SK-N-SH treated with all-trans-retinoic acid at 6 μM for 48 hours (cell line): ENCODE measurements around the gene TUBB6.
A peak's percentile ranks its signal among the peaks of the same experiment; 100 is the strongest.

Source experiments
- ATAC-seq: fragments of 200-7000 bp; cut with Tn5 transposase; 3 replicates; pipeline ENCODE4 v1.9.1; 2020; ENCODE audit warnings: mild to moderate bottlenecking, moderate library complexity
- ARNTL ChIP-seq: fragments of 450-650 bp; formaldehyde crosslinking; IDR thresholded peaks from 2 replicates; pipeline ENCODE4 v1.5.0; 2020; ENCODE audit warnings: low read depth, mild to moderate bottlenecking, moderate library complexity, borderline replicate concordance
- BACH2 ChIP-seq: fragments of 250-450 bp; sonication (Bioruptor Pico); IDR thresholded peaks from 2 replicates; pipeline ENCODE4 v1.9.0; 2021; ENCODE audit warnings: mild to moderate bottlenecking, borderline replicate concordance
- CREB5 ChIP-seq: fragments of 250-450 bp; sonication (Bioruptor Pico); IDR thresholded peaks from 2 replicates; pipeline ENCODE4 v1.5.1; 2020; ENCODE audit warnings: low read depth, mild to moderate bottlenecking, moderate library complexity
- CSDC2 ChIP-seq: fragments of 250-450 bp; sonication (Bioruptor Pico); IDR thresholded peaks from 2 replicates; pipeline ENCODE4 v1.5.0; 2020; ENCODE audit warnings: mild to moderate bottlenecking, moderate library complexity
- CSRNP3 ChIP-seq: fragments of 250-450 bp; sonication (Bioruptor Pico); IDR thresholded peaks from 2 replicates; pipeline ENCODE4 v1.5.1; 2021; ENCODE audit warnings: mild to moderate bottlenecking, moderate library complexity
- ESRRG ChIP-seq: fragments of 250-450 bp; sonication (Bioruptor Pico); IDR thresholded peaks from 2 replicates; pipeline ENCODE4 v1.6.1; 2021; ENCODE audit warnings: mild to moderate bottlenecking
- GLIS3 ChIP-seq: fragments of 250-450 bp; sonication (Bioruptor Pico); IDR thresholded peaks from 2 replicates; pipeline ENCODE4 v1.5.0; 2020; ENCODE audit warnings: mild to moderate bottlenecking, moderate library complexity
- POU6F1 ChIP-seq: fragments of 250-450 bp; sonication (Bioruptor Pico); IDR thresholded peaks from 2 replicates; pipeline ENCODE4 v1.8.0; 2021; ENCODE audit warnings: low read depth, mild to moderate bottlenecking, moderate library complexity, borderline replicate concordance
- RARB ChIP-seq: fragments of 250-450 bp; sonication (Bioruptor Pico); IDR thresholded peaks from 2 replicates; pipeline ENCODE4 v1.8.0; 2021; ENCODE audit warnings: mild to moderate bottlenecking, moderate library complexity
- SNAI2 ChIP-seq: fragments of 250-450 bp; sonication (Bioruptor Pico); IDR thresholded peaks from 2 replicates; pipeline ENCODE4 v1.5.0; 2020; ENCODE audit warnings: mild to moderate bottlenecking, moderate library complexity
- TCF4 ChIP-seq: fragments of 250-450 bp; sonication (Bioruptor Pico); IDR thresholded peaks from 2 replicates; pipeline ENCODE4 v1.8.0; 2021; ENCODE audit warnings: mild to moderate bottlenecking, moderate library complexity, borderline replicate concordance
- TOX ChIP-seq: fragments of 250-450 bp; sonication (Bioruptor Pico); IDR thresholded peaks from 2 replicates; pipeline ENCODE4 v1.8.0; 2021; ENCODE audit warnings: mild to moderate bottlenecking, moderate library complexity, borderline replicate concordance
- TSHZ2 ChIP-seq: fragments of 250-450 bp; sonication (Bioruptor Pico); IDR thresholded peaks from 2 replicates; pipeline ENCODE4 v1.5.0; 2020; ENCODE audit warnings: mild to moderate bottlenecking, moderate library complexity
- ZC3H10 ChIP-seq: fragments of 250-450 bp; sonication (Bioruptor Pico); IDR thresholded peaks from 2 replicates; pipeline ENCODE4 v1.5.1; 2021; ENCODE audit warnings: mild to moderate bottlenecking, moderate library complexity
- ZFP3 ChIP-seq: fragments of 250-450 bp; sonication (Bioruptor Pico); IDR thresholded peaks from 2 replicates; pipeline ENCODE4 v1.5.0; 2020; ENCODE audit warnings: mild to moderate bottlenecking, moderate library complexity
- ZFP30 ChIP-seq: fragments of 450-650 bp; formaldehyde crosslinking; IDR thresholded peaks from 2 replicates; pipeline ENCODE4 v1.5.0; 2022; ENCODE audit warnings: mild to moderate bottlenecking, moderate library complexity
- ZNF70 ChIP-seq: fragments of 450-650 bp; formaldehyde crosslinking; IDR thresholded peaks from 2 replicates; pipeline ENCODE4 v1.5.0; 2020; ENCODE audit warnings: mild to moderate bottlenecking, moderate library complexity
- ZNF8 ChIP-seq: fragments of 450-650 bp; formaldehyde crosslinking; IDR thresholded peaks from 2 replicates; pipeline ENCODE4 v1.5.0; 2020; ENCODE audit warnings: mild to moderate bottlenecking, moderate library complexity

TUBB6 gene

DNA sequence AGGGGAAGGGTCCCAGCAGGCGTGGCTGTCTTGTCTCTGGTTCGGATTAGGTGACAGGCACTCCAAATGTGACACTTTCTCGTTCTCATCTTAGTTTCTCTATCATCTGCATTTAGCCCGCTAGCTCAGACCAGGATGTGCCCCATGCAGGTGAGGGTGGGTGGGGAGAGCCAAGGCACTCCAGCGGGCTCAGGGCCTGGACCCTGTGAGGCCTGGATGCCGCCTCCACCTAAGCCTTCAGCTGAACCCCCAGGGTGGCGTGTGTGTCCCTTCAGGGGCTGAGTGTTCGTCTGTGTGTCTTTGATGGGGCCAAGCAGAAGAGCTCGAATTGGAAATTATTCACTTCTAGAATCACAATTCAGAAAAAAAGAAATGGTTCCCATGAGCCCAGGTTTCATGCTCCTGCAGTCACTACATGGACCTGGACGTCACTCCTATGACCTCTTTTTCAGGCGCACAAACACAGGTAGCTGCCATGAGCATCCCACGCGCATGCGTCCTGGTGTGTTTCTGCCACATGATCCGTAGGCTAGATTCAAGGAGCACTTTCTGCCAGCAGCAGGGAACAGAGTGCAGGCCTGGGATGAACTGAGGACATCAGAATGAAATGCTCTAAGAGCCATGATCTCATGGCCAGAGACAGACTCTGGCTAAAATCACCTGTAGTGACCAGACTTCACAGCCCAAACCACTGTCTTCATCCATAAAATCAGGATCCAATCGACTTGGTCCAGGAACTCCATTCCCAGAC lies 28.1 kb upstream of the TUBB6 start:
- no peak for ATAC-seq
- TF ChIP-seq POU6F1 (CRISPR knock-in tag) (no peak), BACH2 (CRISPR knock-in tag) (no peak), ZNF8 (CRISPR knock-in tag) (no peak), CSRNP3 (CRISPR knock-in tag) (no peak), TSHZ2 (CRISPR knock-in tag) (no peak), ESRRG (CRISPR knock-in tag) (no peak), ZC3H10 (CRISPR knock-in tag) (no peak), ZFP3 (CRISPR knock-in tag) (no peak)

DNA sequence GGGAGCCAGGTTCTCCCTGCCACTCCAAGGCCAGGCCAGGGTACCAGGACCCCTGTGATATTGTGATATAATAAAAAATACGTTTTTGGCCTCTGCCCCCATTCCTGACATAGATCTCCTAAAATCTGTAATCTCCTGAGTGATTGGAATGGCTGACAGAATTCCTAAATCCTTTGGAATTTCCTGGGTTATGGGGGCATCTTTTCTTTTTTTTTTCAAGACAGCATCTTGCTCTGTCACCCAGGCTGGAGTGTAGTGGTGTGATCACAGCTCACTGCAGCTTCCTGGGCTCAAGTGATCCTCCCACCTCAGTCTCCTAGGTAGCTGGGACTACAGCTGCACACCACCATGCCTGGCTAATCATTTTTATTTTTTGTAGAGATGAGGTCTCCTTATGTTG lies 26.2 kb upstream of the TUBB6 start:
- TF ChIP-seq ZFP3 (CRISPR knock-in tag) = no peak
- TF ChIP-seq TSHZ2 (CRISPR knock-in tag) = no peak
- no peak for TF ChIP-seq TCF4 (CRISPR knock-in tag)
- no peak for TF ChIP-seq ESRRG (CRISPR knock-in tag)
- TF ChIP-seq RARB = no peak
- no peak for TF ChIP-seq ARNTL
- no peak for TF ChIP-seq POU6F1 (CRISPR knock-in tag)
- ATAC-seq = no peak

- ATAC-seq = peak; percentile 74
- TF ChIP-seq ZNF70 (CRISPR knock-in tag) (no peak), SNAI2 (CRISPR knock-in tag) (no peak), TOX (CRISPR knock-in tag) (no peak), ZFP30 (CRISPR knock-in tag) (no peak), GLIS3 (no peak), TCF4 (CRISPR knock-in tag) (no peak), ZNF8 (CRISPR knock-in tag) (no peak), CSDC2 (no peak), ZC3H10 (CRISPR knock-in tag) (no peak), CREB5 (CRISPR knock-in tag) (no peak), ARNTL (no peak), ESRRG (CRISPR knock-in tag) (no peak)
Measured at GRCh38 chr18:12282442-12283039, 25.5 kb upstream of the TUBB6 start.
